Skin epidermis (tissue), 12 donors: ENCODE data around the gene IFNK.

Experiments
- H3K27ac ChIP-seq, 21 experiments: fragments of 200-600 bp; sonication (generic) in 11 of 21; one replicate each; pipeline ENCODE4 v1.5.0; 2020; ENCODE audit warnings: mild to moderate bottlenecking in 3 of 21, inconsistent platforms in 2 of 21, moderate library complexity in 2 of 21
- H3K4me3 ChIP-seq, 7 experiments: fragments of 200-600 bp; sonication (generic) in 2 of 7; one replicate each; pipeline ENCODE4 v1.5.0; 2020; ENCODE audit warnings: inconsistent platforms in 2 of 7, mild to moderate bottlenecking in 2 of 7, moderate library complexity in 1 of 7

Gene IFNK

GRCh38 chr9:27535701-27536118 lies 11.6 kb downstream of the IFNK start:
- Histone ChIP-seq H3K4me3 (no peak overlapping the region), H3K27ac (peak overlapping the region in 1 of 21 experiments; percentile 25)

- H3K4me3 ChIP-seq: no peak overlapping the region
- H3K27ac ChIP-seq: no peak overlapping the region
Measured at GRCh38 chr9:27536168-27536567, 12.1 kb downstream of the IFNK start.

GRCh38 chr9:27537027-27537435 lies 12.9 kb downstream of the IFNK start:
- Histone ChIP-seq H3K4me3 (no peak overlapping the region), H3K27ac (no peak overlapping the region)

- no peak overlapping the region for H3K4me3 ChIP-seq
- H3K27ac ChIP-seq: no peak overlapping the region
Measured at GRCh38 chr9:27537756-27538155, 13.7 kb downstream of the IFNK start.

- H3K27ac ChIP-seq: peak overlapping the region in 1 of 21 experiments; percentile 27
Measured at GRCh38 chr9:27538647-27539046, 14.6 kb downstream of the IFNK start.

GRCh38 chr9:27539479-27540441 lies 15.7 kb downstream of the IFNK start:
- peak overlapping the region in 12 of 21 experiments; percentile 5 to 70 (median 42) for H3K27ac ChIP-seq

More at GRCh38 chr9:27538647-27539046, 14.6 kb downstream of the IFNK start:
- H3K4me3 ChIP-seq: no peak overlapping the region

GRCh38 chr9:27540502-27540901 lies 16.4 kb downstream of the IFNK start:
- H3K27ac ChIP-seq: peak overlapping the region in 7 of 21 experiments; percentile 13 to 70 (median 47)
- no peak overlapping the region for H3K4me3 ChIP-seq

More at GRCh38 chr9:27539479-27540441, 15.7 kb downstream of the IFNK start:
- H3K4me3 ChIP-seq: no peak overlapping the region

- H3K4me3 ChIP-seq: no peak overlapping the region
- peak overlapping the region in 2 of 21 experiments; percentile 7 to 19 for H3K27ac ChIP-seq
Measured at GRCh38 chr9:27541740-27542139, 17.6 kb downstream of the IFNK start.

GRCh38 chr9:27542508-27542907 lies 18.4 kb downstream of the IFNK start:
- Histone ChIP-seq H3K4me3 (no peak overlapping the region), H3K27ac (peak overlapping the region in 1 of 21 experiments; percentile 19)

- Histone ChIP-seq H3K27ac (no peak overlapping the region), H3K4me3 (no peak overlapping the region)
Measured at GRCh38 chr9:27545471-27545870, 21.4 kb downstream of the IFNK start.

- no peak overlapping the region for H3K27ac ChIP-seq
- H3K4me3 ChIP-seq: no peak overlapping the region
Measured at GRCh38 chr9:27548055-27548741, 24.1 kb downstream of the IFNK start.

- no peak overlapping the region for H3K4me3 ChIP-seq
- H3K27ac ChIP-seq: no peak overlapping the region
Measured at GRCh38 chr9:27549196-27549755, 25.2 kb downstream of the IFNK start.

GRCh38 chr9:27554712-27555111 lies 30.6 kb downstream of the IFNK start:
- Histone ChIP-seq H3K4me3 (no peak overlapping the region), H3K27ac (no peak overlapping the region)

- H3K4me3 ChIP-seq: no peak overlapping the region
- H3K27ac ChIP-seq: no peak overlapping the region
Measured at GRCh38 chr9:27556470-27556869, 32.4 kb downstream of the IFNK start.

- H3K4me3 ChIP-seq: no peak overlapping the region
- no peak overlapping the region for H3K27ac ChIP-seq
Measured at GRCh38 chr9:27558307-27558706, 34.2 kb downstream of the IFNK start.

GRCh38 chr9:27560457-27560856 lies 36.4 kb downstream of the IFNK start:
- H3K4me3 ChIP-seq: no peak overlapping the region
- H3K27ac ChIP-seq: no peak overlapping the region

- Histone ChIP-seq H3K4me3 (no peak overlapping the region), H3K27ac (no peak overlapping the region)
Measured at GRCh38 chr9:27561685-27562084, 37.6 kb downstream of the IFNK start.

- Histone ChIP-seq H3K4me3 (no peak overlapping the region), H3K27ac (peak overlapping the region in 6 of 21 experiments; percentile 14 to 66 (median 52))
Measured at GRCh38 chr9:27563738-27564430, 39.8 kb downstream of the IFNK start.

GRCh38 chr9:27564670-27565069 lies 40.6 kb downstream of the IFNK start:
- Histone ChIP-seq H3K4me3 (no peak overlapping the region), H3K27ac (peak overlapping the region in 6 of 21 experiments; percentile 14 to 66 (median 52))

- peak overlapping the region in 3 of 21 experiments; percentile 21 to 66 (median 27) for H3K27ac ChIP-seq
- no peak overlapping the region for H3K4me3 ChIP-seq
Measured at GRCh38 chr9:27565696-27566095, 41.6 kb downstream of the IFNK start.
